HG03354 (cell line): ENCODE measurements around the gene IRAK3.

ENCODE experiments used
- ATAC-seq: cut with Tn5 transposase; IDR thresholded peaks from one replicate; pipeline ENCODE4 v1.9.1; 2021; ENCODE audit warnings: mild to moderate bottlenecking; ENCODE audit not compliant: unreplicated experiment, poor library complexity, severe bottlenecking

Gene IRAK3

DNA sequence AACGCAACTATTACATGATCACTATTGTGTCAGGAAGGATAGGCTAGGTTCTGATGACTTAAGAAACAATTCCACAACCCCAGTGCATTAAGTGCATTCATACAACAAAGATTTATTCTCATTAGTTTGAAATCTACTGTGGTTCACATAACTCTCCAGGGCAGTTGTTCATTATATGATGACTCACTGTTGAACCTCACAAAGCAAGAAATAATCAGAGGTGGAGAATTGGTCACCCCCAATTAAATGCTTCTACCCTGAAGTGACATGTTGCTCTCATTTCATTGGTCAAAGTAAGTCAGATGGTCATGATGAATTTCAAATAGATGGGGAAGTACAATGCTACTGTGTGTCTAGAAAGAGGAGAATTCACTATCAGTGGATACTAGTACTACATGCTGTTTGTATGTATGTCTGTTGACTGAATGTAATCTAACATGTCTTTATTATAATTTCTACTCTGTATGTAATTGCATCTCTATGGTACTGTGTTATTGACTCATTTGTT lies 107.2 kb downstream of the IRAK3 start:
- ATAC-seq: no peak

DNA sequence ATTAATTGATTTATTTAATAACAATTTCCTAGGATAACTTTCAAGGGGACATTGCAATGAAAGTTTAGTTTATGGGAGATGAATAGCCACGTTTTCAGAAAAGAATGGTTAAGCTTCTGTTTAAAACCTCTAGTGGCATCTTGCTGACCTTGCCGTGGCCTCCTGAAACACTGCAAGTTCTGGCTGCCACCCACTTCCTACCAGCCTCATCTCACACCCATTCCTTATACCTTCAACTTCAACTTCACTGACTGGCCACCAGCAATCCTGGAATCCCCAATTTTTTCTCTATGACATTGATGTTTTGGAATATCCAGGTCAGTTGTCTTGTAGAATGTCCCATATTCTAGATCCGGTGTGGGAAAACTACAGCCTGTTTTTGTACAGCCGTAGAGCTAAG lies 108.1 kb downstream of the IRAK3 start:
- ATAC-seq: no peak

DNA sequence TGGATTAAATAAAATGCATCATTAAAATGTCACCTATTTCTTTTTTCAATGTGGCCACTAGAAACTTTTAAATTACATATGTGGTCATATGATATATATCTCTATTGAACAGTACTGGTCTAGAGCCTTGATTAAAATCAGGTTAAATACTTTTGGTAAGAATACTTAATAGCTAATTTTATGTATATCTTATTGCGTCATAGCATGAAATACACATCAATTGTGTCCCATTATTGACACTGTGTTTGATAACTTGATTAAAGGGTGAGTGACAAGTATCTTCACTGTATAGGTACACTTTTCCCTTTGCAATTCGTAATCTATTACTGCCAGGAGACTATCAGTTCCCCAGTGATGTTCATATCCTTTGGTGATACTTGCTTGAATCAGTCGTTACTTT lies 108.9 kb downstream of the IRAK3 start:
- ATAC-seq: no peak

DNA sequence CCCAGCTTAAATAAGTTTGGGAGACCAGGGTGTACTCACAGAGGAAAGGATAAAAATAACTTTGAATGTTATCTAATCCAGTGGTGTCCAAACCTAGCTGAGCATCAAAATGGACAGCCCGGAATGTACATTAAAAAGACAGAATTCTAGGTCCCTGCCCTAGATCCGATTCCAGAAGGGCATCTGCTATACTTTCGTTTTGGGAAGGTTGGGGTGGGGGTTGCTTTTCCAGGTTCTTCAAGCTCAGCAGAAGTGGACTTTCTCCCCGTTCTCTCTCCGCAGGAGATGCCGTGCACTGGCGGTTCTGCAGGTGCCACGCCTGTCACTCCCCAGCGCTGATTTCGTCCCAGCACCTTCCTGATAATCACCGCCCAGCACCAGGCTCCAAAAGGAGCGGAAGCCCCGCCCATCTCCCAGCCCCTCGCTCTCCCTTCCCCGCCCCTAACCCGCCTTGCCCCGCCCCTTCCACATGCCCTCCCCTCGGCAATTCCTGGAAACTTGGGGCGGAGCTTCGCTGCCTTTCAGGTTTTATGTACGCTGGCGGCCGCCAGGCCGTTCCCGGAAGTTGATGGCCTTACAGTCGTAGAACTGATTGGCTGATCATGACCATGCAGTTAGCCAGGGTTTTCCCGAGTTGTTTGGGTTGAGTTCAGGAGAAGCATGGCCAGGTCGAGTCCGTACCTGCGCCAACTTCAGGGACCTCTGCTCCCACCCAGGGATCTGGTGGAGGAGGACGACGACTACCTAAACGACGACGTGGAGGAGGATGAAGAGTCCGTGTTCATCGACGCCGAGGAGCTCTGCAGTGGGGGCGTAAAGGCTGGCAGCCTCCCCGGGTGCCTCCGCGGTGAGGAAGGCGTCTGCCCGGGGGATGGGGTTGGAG lies 113.2 kb downstream of the IRAK3 start, which contains the start of gene HELB:
Gene HELB (plus strand): TSS at position 550 of the 883 bp plus-strand sequence. CDS start 111 bp downstream, at position 661.
- peak; percentile 87 for ATAC-seq

DNA sequence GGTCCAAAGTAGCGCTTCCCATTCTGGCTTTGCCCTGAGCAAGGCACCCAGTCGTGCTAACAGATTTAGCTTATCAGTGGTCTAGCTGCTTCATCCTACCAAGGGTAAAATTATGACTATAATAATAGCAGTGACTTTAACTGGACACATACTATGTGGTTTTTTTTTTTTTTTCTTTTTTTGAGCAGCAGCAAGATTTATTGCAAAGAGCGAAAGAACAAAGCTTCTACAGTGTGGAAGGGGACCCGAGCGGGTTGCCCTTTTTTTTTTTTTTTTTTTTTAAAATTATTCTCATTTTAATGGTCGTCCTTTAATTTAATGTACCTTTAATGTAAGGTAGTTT lies 113.8 kb downstream of the IRAK3 start:
- ATAC-seq: no peak

DNA sequence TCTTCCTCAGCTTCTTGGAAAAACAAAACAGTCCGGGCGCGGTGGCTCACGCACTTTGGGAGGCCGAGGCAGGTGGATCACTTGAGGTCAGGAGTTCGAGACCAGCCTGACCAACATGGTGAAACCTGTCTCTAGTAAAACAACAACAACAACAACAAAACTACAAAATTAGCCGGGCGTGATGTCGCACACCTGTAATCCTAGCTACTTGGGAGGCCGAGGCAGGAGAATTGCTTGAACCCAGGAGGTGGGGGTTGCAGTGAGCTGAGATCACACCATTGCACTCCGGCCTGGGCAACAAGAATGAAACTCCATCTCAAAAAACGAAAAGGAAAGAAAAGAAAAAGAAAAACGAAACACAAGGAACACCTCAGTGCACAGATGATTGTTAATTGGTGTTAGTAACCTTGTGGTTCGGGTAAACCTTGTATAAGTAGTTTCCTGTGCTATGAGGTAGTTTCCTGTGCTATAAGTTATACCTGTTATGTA lies 114.3 kb downstream of the IRAK3 start:
- ATAC-seq: peak; percentile 67
